H9 (cell line): Measurements from ENCODE around the gene NPIPA1. TPM values are rescaled to one million over a fixed set of nuclear protein-coding genes. Genes with fewer than 3 reads are reported as not detected.
"Not testable (repeated sequence)": the region's sequence is repeated elsewhere in the genome, so short reads cannot be mapped to it uniquely, and the experiment has no call there.

ENCODE experiments used
- DNase-seq: peaks from one replicate; pipeline ENCODE4 v3.0.0-alpha.2; 2017
- H2AFZ ChIP-seq: one replicate; pipeline ENCODE4 v1.6.1; 2013; ENCODE audit warnings: mild to moderate bottlenecking, low read length, control low read depth, moderate library complexity
- H2AK5ac ChIP-seq: 2 replicates; pipeline ENCODE4 v1.6.1; 2013; ENCODE audit warnings: low read length, control low read depth, mixed read lengths; ENCODE audit not compliant: insufficient read length
- H2BK120ac ChIP-seq: one replicate; pipeline ENCODE4 v1.6.1; 2013; ENCODE audit warnings: low read depth, mild to moderate bottlenecking, low read length, control low read depth, inconsistent platforms; ENCODE audit not compliant: poor library complexity, severe bottlenecking
- H2BK12ac ChIP-seq: 2 replicates; pipeline ENCODE4 v1.6.1; 2013; ENCODE audit warnings: low read length, control low read depth, mixed read lengths, low read depth; ENCODE audit not compliant: insufficient read length
- H2BK15ac ChIP-seq: 2 replicates; pipeline ENCODE4 v1.6.1; 2013; ENCODE audit warnings: low read depth, low read length, control low read depth
- H2BK20ac ChIP-seq: one replicate; pipeline ENCODE4 v1.6.1; 2013; ENCODE audit warnings: low read depth, mild to moderate bottlenecking, low read length, control low read depth, inconsistent platforms; ENCODE audit not compliant: poor library complexity, severe bottlenecking
- H2BK5ac ChIP-seq: 2 replicates; pipeline ENCODE4 v1.6.1; 2013; ENCODE audit warnings: low read length, control low read depth, mixed read lengths; ENCODE audit not compliant: insufficient read length
- H3K14ac ChIP-seq: 2 replicates; pipeline ENCODE4 v1.6.1; 2013; ENCODE audit warnings: low read length, control low read depth; ENCODE audit not compliant: insufficient read depth
- H3K18ac ChIP-seq: 2 replicates; pipeline ENCODE4 v1.6.1; 2013; ENCODE audit warnings: low read depth, mild to moderate bottlenecking, mixed read lengths, low read length, control low read depth; ENCODE audit not compliant: insufficient read length
- H3K23ac ChIP-seq: 2 replicates; pipeline ENCODE4 v1.6.1; 2013; ENCODE audit warnings: low read length, control low read depth, mixed read lengths, low read depth; ENCODE audit not compliant: insufficient read length
- H3K23me2 ChIP-seq: 2 replicates; pipeline ENCODE4 v1.6.1; 2013; ENCODE audit warnings: low read depth, mild to moderate bottlenecking, mixed read lengths, low read length, control low read depth; ENCODE audit not compliant: insufficient read length, poor library complexity, severe bottlenecking
- H3K27ac ChIP-seq: 2 replicates; pipeline ENCODE4 v1.5.1; 2013; ENCODE audit warnings: low read length, control low read depth, mixed read lengths, low read depth; ENCODE audit not compliant: insufficient read length
- H3K27me3 ChIP-seq: 2 replicates; pipeline ENCODE4 v1.6.1; 2013; ENCODE audit warnings: low read length, control low read depth, inconsistent platforms; ENCODE audit not compliant: insufficient read depth
- H3K4ac ChIP-seq: 2 replicates; pipeline ENCODE4 v1.6.1; 2013; ENCODE audit warnings: low read depth, mild to moderate bottlenecking, control low read depth, inconsistent platforms, low read length, moderate library complexity
- H3K4me1 ChIP-seq: 2 replicates; pipeline ENCODE4 v1.6.1; 2013; ENCODE audit warnings: low read length, control low read depth, inconsistent platforms; ENCODE audit not compliant: insufficient read depth
- H3K4me2 ChIP-seq: 2 replicates; pipeline ENCODE4 v1.6.1; 2013; ENCODE audit warnings: low read length, control low read depth, mixed read lengths; ENCODE audit not compliant: insufficient read length, insufficient read depth
- H3K56ac ChIP-seq: 2 replicates; pipeline ENCODE4 v1.6.1; 2013; ENCODE audit warnings: low read depth, mild to moderate bottlenecking, mixed read lengths, low read length, control low read depth; ENCODE audit not compliant: insufficient read length
- H3K79me1 ChIP-seq: 2 replicates; pipeline ENCODE4 v1.6.1; 2013; ENCODE audit warnings: low read depth, mild to moderate bottlenecking, moderate library complexity, low read length, control low read depth, inconsistent platforms; ENCODE audit not compliant: insufficient read depth, poor library complexity, severe bottlenecking
- H3K79me2 ChIP-seq: 2 replicates; pipeline ENCODE4 v1.6.1; 2013; ENCODE audit warnings: low read length, control low read depth, inconsistent platforms; ENCODE audit not compliant: insufficient read depth
- H3K9ac ChIP-seq: 2 replicates; pipeline ENCODE4 v1.6.1; 2013; ENCODE audit warnings: low read length, control low read depth, mixed read lengths; ENCODE audit not compliant: insufficient read length; ENCODE audit errors: extremely low read depth
- H3K9me3 ChIP-seq: one replicate; pipeline ENCODE4 v1.6.1; 2013; ENCODE audit warnings: low read depth, low read length, inconsistent platforms; ENCODE audit not compliant: control insufficient read depth
- H3T11ph ChIP-seq: one replicate; pipeline ENCODE4 v1.6.1; 2013; ENCODE audit warnings: mild to moderate bottlenecking, low read length, control low read depth, inconsistent platforms
- H4K20me1 ChIP-seq: one replicate; pipeline ENCODE4 v1.6.1; 2013; ENCODE audit not compliant: control insufficient read depth, insufficient read length, insufficient read depth
- H4K5ac ChIP-seq: 2 replicates; pipeline ENCODE4 v1.6.1; 2013; ENCODE audit warnings: low read depth, mild to moderate bottlenecking, mixed read lengths, low read length, control low read depth; ENCODE audit not compliant: insufficient read length
- H4K8ac ChIP-seq: replicated peaks from 2 replicates; pipeline ENCODE4 v1.6.1; 2013; ENCODE audit warnings: low read length, control low read depth, mixed read lengths, low read depth; ENCODE audit not compliant: insufficient read length
- H4K91ac ChIP-seq: 2 replicates; pipeline ENCODE4 v1.6.1; 2013; ENCODE audit warnings: low read depth, mild to moderate bottlenecking, moderate library complexity, mixed read lengths, low read length, control low read depth; ENCODE audit not compliant: insufficient read length
- H3K27ac Mint-ChIP-seq, 3 experiments: 2 replicates in 2 of 3; 3 replicates in 1 of 3; pipeline ENCODE4 v1.8.0; 2020 to 2021; ENCODE audit warnings: mixed read lengths in 3 of 3, mild to moderate bottlenecking in 1 of 3, moderate library complexity in 1 of 3
- H3K27me3 Mint-ChIP-seq: 2 replicates; pipeline ENCODE4 v1.8.0; 2021; ENCODE audit warnings: low read depth, mild to moderate bottlenecking, moderate library complexity, mixed read lengths
- H3K36me3 Mint-ChIP-seq, 3 experiments: 2 replicates in 2 of 3; 3 replicates in 1 of 3; pipeline ENCODE4 v1.8.0; 2020 to 2021; ENCODE audit warnings: low read depth in 3 of 3, mixed read lengths in 3 of 3; ENCODE audit not compliant: insufficient read depth in 1 of 3
- H3K4me1 Mint-ChIP-seq, 2 experiments: 2 replicates each; pipeline ENCODE4 v1.8.0; 2020; ENCODE audit warnings: mixed read lengths in 2 of 2
- H3K4me3 Mint-ChIP-seq, 2 experiments: 2 replicates in 1 of 2; 3 replicates in 1 of 2; pipeline ENCODE4 v1.8.0; 2020 to 2021; ENCODE audit warnings: mild to moderate bottlenecking in 2 of 2, mixed read lengths in 2 of 2, moderate library complexity in 1 of 2
- H3K9me3 Mint-ChIP-seq, 2 experiments: 2 replicates in 1 of 2; 3 replicates in 1 of 2; pipeline ENCODE4 v1.8.0; 2020; ENCODE audit warnings: mild to moderate bottlenecking in 2 of 2, mixed read lengths in 2 of 2, moderate library complexity in 1 of 2
- CTCF ChIP-seq: fragments of 200-600 bp; sonication (generic); conservative IDR thresholded peaks from 3 replicates; pipeline ENCODE4 v1.8.0; 2021; ENCODE audit warnings: antibody characterized with exemption, mild to moderate bottlenecking
- WGBS: extraction: QIAGEN DNeasy Blood & Tissue Kit; methylation state at CpG from one replicate; pipeline ENCODE4 v1.1.7; 2013; ENCODE audit warnings: missing lambda C conversion rate, low lambda C conversion rate, mixed read lengths; ENCODE audit not compliant: insufficient read length; ENCODE audit errors: extremely low coverage; 5-methylcytosine and 5-hydroxymethylcytosine counted together
- total RNA-seq: library from RNA; stranded (reverse); gene quantifications from 2 replicates; pipeline ENCODE4 v1.2.1, GENCODE V29; 2021

NPIPA1 gene
- total RNA-seq, 1 experiment from 2014 or later: 130 TPM

GRCh38 chr16:14897006-14897664, 40.1 kb upstream of the NPIPA1 start:
- not testable (repeated sequence) for H3K4me1 Mint-ChIP-seq, H3K9me3 Mint-ChIP-seq, H3K36me3 Mint-ChIP-seq, H2BK15ac ChIP-seq, H3K4ac ChIP-seq, H2AK5ac ChIP-seq, H4K5ac ChIP-seq, H3K9me3 ChIP-seq, H2AFZ ChIP-seq, H3K14ac ChIP-seq, H2BK5ac ChIP-seq, H3K4me3 Mint-ChIP-seq, H4K20me1 ChIP-seq, H3K23ac ChIP-seq, DNase-seq, H3K23me2 ChIP-seq, H3K27ac ChIP-seq, H3T11ph ChIP-seq, H3K27me3 ChIP-seq, H3K9ac ChIP-seq, H3K4me2 ChIP-seq, H3K79me1 ChIP-seq, H3K18ac ChIP-seq, H2BK20ac ChIP-seq, H3K79me2 ChIP-seq, H3K56ac ChIP-seq, H4K8ac ChIP-seq, H3K27ac Mint-ChIP-seq, H2BK120ac ChIP-seq, H3K4me1 ChIP-seq, H3K27me3 Mint-ChIP-seq, H2BK12ac ChIP-seq, H4K91ac ChIP-seq
- WGBS: no CpG with 5 or more reads among the region's 12 CpGs
- TF ChIP-seq CTCF: peak; percentile 48; the same call in 2 of the 3 replicates

DNA sequence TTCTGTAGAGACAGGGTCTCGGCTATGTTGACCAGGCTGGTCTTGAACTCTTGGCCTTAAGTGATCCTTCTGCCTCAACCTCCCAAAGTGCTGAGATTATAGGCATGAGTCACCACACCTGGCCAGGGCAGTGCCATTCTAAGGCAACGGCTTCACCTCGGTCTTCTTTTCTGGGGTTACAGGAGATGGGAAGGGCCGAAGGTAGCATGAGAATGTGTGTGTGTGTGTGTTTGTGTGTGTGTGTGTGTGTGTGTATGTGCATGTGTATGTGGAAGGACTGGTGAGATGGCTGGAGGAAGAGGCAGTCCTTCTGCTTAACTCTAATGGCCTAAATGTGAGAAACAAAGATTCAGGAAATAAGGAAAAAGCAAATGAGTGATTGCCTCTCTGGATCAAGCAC, 39.1 kb upstream of the NPIPA1 start:
- not testable (repeated sequence) for H3K56ac ChIP-seq, H3K14ac ChIP-seq, H3K27me3 Mint-ChIP-seq, H3K9me3 Mint-ChIP-seq, H2BK12ac ChIP-seq, H3K4ac ChIP-seq, H3K23me2 ChIP-seq, H3K4me1 Mint-ChIP-seq, H4K5ac ChIP-seq, H3T11ph ChIP-seq, H3K27me3 ChIP-seq, H2AFZ ChIP-seq, H4K20me1 ChIP-seq, H3K79me2 ChIP-seq, H3K4me3 Mint-ChIP-seq, H3K23ac ChIP-seq, H2BK20ac ChIP-seq, H2BK120ac ChIP-seq, H3K36me3 Mint-ChIP-seq, H2BK5ac ChIP-seq, H4K91ac ChIP-seq, H3K4me1 ChIP-seq, H3K27ac Mint-ChIP-seq, H3K9ac ChIP-seq, H2AK5ac ChIP-seq, H2BK15ac ChIP-seq, H3K4me2 ChIP-seq, H4K8ac ChIP-seq, DNase-seq, H3K9me3 ChIP-seq, H3K79me1 ChIP-seq, H3K27ac ChIP-seq, H3K18ac ChIP-seq
- WGBS: no CpG with 5 or more reads among the region's 4 CpGs
